Raji (cell line): ENCODE measurements around the gene TASOR2.

ENCODE experiments used
- POLR2A ChIP-seq: IDR thresholded peaks from 2 replicates; pipeline ENCODE4 v1.6.1; 2011; ENCODE audit warnings: low read depth, low read length, control low read depth; ENCODE audit not compliant: insufficient read depth

The TASOR2 gene

DNA sequence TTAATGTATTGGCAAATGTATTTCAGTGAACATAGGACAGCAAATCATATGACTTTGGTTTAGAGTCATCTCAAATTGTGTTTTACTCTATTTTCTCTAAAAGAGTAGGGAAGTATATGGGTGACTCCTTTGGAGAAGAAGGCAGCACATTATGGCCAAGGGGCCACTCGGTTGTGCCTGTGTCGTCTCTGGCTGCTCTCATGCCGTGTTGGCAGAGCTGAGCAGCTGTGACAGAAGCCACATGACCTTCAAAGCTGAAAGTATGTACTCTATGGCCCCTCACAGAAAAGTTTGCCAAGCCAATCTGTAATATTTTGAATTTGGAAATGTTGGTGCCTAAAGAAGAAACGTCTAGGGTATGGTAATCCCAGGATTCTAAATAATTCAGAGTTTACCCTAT, 47.5 kb downstream of the TASOR2 start:
- TF ChIP-seq POLR2A, result no peak
